GM12878 (cell line): ENCODE measurements around the gene HOXA10. TPM values are rescaled to one million over a fixed set of nuclear protein-coding genes. Genes with fewer than 3 reads are reported as not detected.

Experiments
- ATAC-seq: fragments of 200-7000 bp; cut with Tn5 transposase; 3 replicates; pipeline ENCODE4 v1.9.1; 2020; ENCODE audit warnings: mild to moderate bottlenecking, moderate library complexity
- BruUV-seq: library from RNA; stranded (reverse); fragments of 400-500 nt; replicated peaks from 2 replicates; lab custom pipeline; 2021; lab: Mats Ljungman, UMichigan
- CTCF ChIA-PET: fragments of 300-600 bp; sonication (Branson Sonifier 250); formaldehyde crosslinking; extraction: SDS; loops from one replicate; lab custom pipeline; 2021; ENCODE audit warnings: inconsistent platforms; lab: Yijun Ruan, JAX
- POLR2A ChIA-PET: fragments of 350-600 bp; formaldehyde crosslinking; extraction: SDS; loops from one replicate; lab custom pipeline; 2021; ENCODE audit warnings: inconsistent platforms; lab: Charles Lee
- RAD21 ChIA-PET: fragments of 300-600 bp; sonication (Branson Sonifier 250); formaldehyde crosslinking; loops from one replicate; lab custom pipeline; 2023; ENCODE audit warnings: antibody characterized with exemption; ENCODE audit not compliant: unreplicated experiment; lab: Charles Lee
- SMC1A ChIA-PET: fragments of 300-600 bp; sonication (Branson Sonifier 250); formaldehyde crosslinking; loops from one replicate; lab custom pipeline; 2023; ENCODE audit not compliant: unreplicated experiment, uncharacterized antibody; lab: Charles Lee
- DNase-seq: peaks from one replicate; pipeline ENCODE4 v3.0.0-alpha.2; 2011; ENCODE audit warnings: low read depth, low spot score
- FAIRE-seq: peaks from 3 replicates; lab custom pipeline; 2011; peaks lifted over from hg19 to GRCh38; lab: Jason Lieb, UNC
- H2AFZ ChIP-seq: 2 replicates; pipeline ENCODE4 v1.6.0; 2011; ENCODE audit warnings: low read depth, low read length, control low read depth; ENCODE audit not compliant: control insufficient read depth
- H3K27ac ChIP-seq: 2 replicates; pipeline ENCODE4 v1.5.1; 2011; ENCODE audit warnings: control low read depth; ENCODE audit not compliant: control insufficient read depth, insufficient read depth
- H3K27me3 ChIP-seq, 2 experiments: replicated peaks in 1 of 2; 2 replicates each; pipeline versions ENCODE4 v1.6.0 to v1.6.1; 2011; ENCODE audit warnings: low read length in 1 of 2; ENCODE audit not compliant: control insufficient read depth in 2 of 2, insufficient read depth in 2 of 2
- H3K36me3 ChIP-seq, 2 experiments: 2 replicates each; pipeline ENCODE4 v1.5.1; 2011; ENCODE audit warnings: low read length in 1 of 2; ENCODE audit not compliant: control insufficient read depth in 2 of 2, insufficient read depth in 2 of 2
- H3K4me1 ChIP-seq: 2 replicates; pipeline ENCODE4 v1.6.1; 2011; ENCODE audit warnings: mild to moderate bottlenecking, low read length, moderate library complexity, mixed read lengths; ENCODE audit not compliant: control insufficient read depth, insufficient read depth
- H3K4me2 ChIP-seq: 2 replicates; pipeline ENCODE4 v1.6.0; 2011; ENCODE audit warnings: control low read depth; ENCODE audit not compliant: control insufficient read depth, insufficient read depth
- H3K4me3 ChIP-seq: fragments of 200-600 bp; sonication (generic); 2 replicates; pipeline ENCODE4 v1.5.1; 2016
- H3K79me2 ChIP-seq: 2 replicates; pipeline ENCODE4 v1.6.0; 2011; ENCODE audit warnings: low read length; ENCODE audit not compliant: control insufficient read depth, insufficient read depth
- H3K9ac ChIP-seq: 2 replicates; pipeline ENCODE4 v1.8.0; 2011; ENCODE audit warnings: low read length, control low read depth, mixed read lengths; ENCODE audit not compliant: control insufficient read depth, insufficient read depth
- H3K9me3 ChIP-seq: replicated peaks from 3 replicates; pipeline ENCODE4 v1.5.1; 2011; ENCODE audit warnings: mild to moderate bottlenecking, low read length; ENCODE audit not compliant: control insufficient read depth, insufficient read depth
- H4K20me1 ChIP-seq: 2 replicates; pipeline ENCODE4 v1.6.0; 2011; ENCODE audit not compliant: control insufficient read depth, insufficient read depth
- BCL3 ChIP-seq: IDR thresholded peaks from 2 replicates; pipeline ENCODE4 v1.6.1; 2011; ENCODE audit warnings: borderline replicate concordance, low read depth, mild to moderate bottlenecking, moderate library complexity, low read length; ENCODE audit not compliant: insufficient read depth, poor library complexity, severe bottlenecking
- PAX5 ChIP-seq: IDR thresholded peaks from 2 replicates; pipeline ENCODE4 v1.6.1; 2011; ENCODE audit warnings: low read depth, low read length, borderline replicate concordance
- RCOR1 ChIP-seq: conservative IDR thresholded peaks from 2 replicates; pipeline ENCODE4 v1.6.1; 2012; ENCODE audit warnings: low read depth, low read length, improper control_type of control experiment
- SPI1 ChIP-seq: IDR thresholded peaks from 2 replicates; pipeline ENCODE4 v1.6.1; 2011; ENCODE audit warnings: low read depth, mild to moderate bottlenecking, low read length, moderate library complexity, borderline replicate concordance; ENCODE audit not compliant: insufficient read depth
- SUZ12 ChIP-seq: fragments of 200-600 bp; sonication (generic); IDR thresholded peaks from one replicate; pipeline ENCODE4 v1.6.1; 2018; ENCODE audit warnings: antibody characterized with exemption, mild to moderate bottlenecking; ENCODE audit not compliant: unreplicated experiment
- WGBS: methylation state at CpG from one replicate; pipeline ENCODE4 v1.1.6; 2016; ENCODE audit warnings: low lambda C conversion rate; ENCODE audit not compliant: insufficient replicate concordance, insufficient coverage; ENCODE audit errors: missing lambda C conversion rate; 5-methylcytosine and 5-hydroxymethylcytosine counted together
- in situ Hi-C: fragments of 300-500 bp; cut with MboI; formaldehyde crosslinking; loops from 9 replicates; pipeline ENCODE4 v1.14.3; 2018; ENCODE audit warnings: mixed read lengths
- intact Hi-C: fragments of 100-400 bp; cut with micrococcal nuclease; formaldehyde crosslinking; loops from one replicate; pipeline ENCODE4 v1.14.2; 2022; ENCODE audit not compliant: unreplicated experiment
- polyA plus RNA-seq, 11 experiments: library from polyadenylated mRNA; depleted of rRNA in 4 of 11; unstranded in 6 of 11; stranded (reverse) in 5 of 11; fragments of >200 nt; fragmentation: Nextera tagmentation in 4 of 11; fragmentation: Illumina TruSeq in 1 of 11; extraction: Ambion mirVana in 4 of 11; extraction: Trizol in 1 of 11; gene quantifications; 1 replicate in 1 of 11; 2 replicates in 10 of 11; pipeline versions ENCODE4 v1.2.1 to v1.2.3, GENCODE V29; 2011 to 2016; ENCODE audit warnings: inconsistent platforms in 2 of 11, missing spikeins in 2 of 11, low read depth in 1 of 11
- total RNA-seq, 4 experiments: library from RNA; depleted of rRNA in 3 of 4; stranded (reverse); fragments of >200 nt in 3 of 4; fragmentation: Illumina TruSeq in 1 of 4; extraction: Trizol in 1 of 4; gene quantifications; 2 replicates each; pipeline versions ENCODE4 v1.2.1 to v1.2.3, GENCODE V29; 2013 to 2021
- TF ChIP-seq, protein P1 (sequence below): fragments of 450-650 bp; formaldehyde crosslinking; IDR thresholded peaks from 2 replicates; pipeline ENCODE4 v1.4.0; 2020; ENCODE audit warnings: mild to moderate bottlenecking, moderate library complexity
- TF ChIP-seq, protein P2 (sequence below): fragments of 450-650 bp; IDR thresholded peaks from 2 replicates; pipeline ENCODE4 v1.6.1; 2018; ENCODE audit warnings: mild to moderate bottlenecking, low read depth, moderate library complexity; ENCODE audit not compliant: partially characterized antibody
- TF ChIP-seq, protein P3 (sequence below): fragments of 450-650 bp; IDR thresholded peaks from 2 replicates; pipeline ENCODE4 v1.6.1; 2016; ENCODE audit warnings: mild to moderate bottlenecking, moderate library complexity, borderline replicate concordance

HOXA10 gene
- total and polyA plus RNA-seq, 10 of the 15 experiments (the other 5 are each of a cell fraction or from before 2014, with no cell fraction given) = not detected

- BruUV-seq = no TSS peak
- TF ChIP-seq PAX5 (no peak), RCOR1 (no peak), BCL3 (no peak), SPI1 (no peak), SUZ12 (no peak)
- TF ChIP-seq, protein P1, sequence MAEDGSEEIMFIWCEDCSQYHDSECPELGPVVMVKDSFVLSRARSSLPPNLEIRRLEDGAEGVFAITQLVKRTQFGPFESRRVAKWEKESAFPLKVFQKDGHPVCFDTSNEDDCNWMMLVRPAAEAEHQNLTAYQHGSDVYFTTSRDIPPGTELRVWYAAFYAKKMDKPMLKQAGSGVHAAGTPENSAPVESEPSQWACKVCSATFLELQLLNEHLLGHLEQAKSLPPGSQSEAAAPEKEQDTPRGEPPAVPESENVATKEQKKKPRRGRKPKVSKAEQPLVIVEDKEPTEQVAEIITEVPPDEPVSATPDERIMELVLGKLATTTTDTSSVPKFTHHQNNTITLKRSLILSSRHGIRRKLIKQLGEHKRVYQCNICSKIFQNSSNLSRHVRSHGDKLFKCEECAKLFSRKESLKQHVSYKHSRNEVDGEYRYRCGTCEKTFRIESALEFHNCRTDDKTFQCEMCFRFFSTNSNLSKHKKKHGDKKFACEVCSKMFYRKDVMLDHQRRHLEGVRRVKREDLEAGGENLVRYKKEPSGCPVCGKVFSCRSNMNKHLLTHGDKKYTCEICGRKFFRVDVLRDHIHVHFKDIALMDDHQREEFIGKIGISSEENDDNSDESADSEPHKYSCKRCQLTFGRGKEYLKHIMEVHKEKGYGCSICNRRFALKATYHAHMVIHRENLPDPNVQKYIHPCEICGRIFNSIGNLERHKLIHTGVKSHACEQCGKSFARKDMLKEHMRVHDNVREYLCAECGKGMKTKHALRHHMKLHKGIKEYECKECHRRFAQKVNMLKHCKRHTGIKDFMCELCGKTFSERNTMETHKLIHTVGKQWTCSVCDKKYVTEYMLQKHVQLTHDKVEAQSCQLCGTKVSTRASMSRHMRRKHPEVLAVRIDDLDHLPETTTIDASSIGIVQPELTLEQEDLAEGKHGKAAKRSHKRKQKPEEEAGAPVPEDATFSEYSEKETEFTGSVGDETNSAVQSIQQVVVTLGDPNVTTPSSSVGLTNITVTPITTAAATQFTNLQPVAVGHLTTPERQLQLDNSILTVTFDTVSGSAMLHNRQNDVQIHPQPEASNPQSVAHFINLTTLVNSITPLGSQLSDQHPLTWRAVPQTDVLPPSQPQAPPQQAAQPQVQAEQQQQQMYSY = no peak
- TF ChIP-seq, protein P2, sequence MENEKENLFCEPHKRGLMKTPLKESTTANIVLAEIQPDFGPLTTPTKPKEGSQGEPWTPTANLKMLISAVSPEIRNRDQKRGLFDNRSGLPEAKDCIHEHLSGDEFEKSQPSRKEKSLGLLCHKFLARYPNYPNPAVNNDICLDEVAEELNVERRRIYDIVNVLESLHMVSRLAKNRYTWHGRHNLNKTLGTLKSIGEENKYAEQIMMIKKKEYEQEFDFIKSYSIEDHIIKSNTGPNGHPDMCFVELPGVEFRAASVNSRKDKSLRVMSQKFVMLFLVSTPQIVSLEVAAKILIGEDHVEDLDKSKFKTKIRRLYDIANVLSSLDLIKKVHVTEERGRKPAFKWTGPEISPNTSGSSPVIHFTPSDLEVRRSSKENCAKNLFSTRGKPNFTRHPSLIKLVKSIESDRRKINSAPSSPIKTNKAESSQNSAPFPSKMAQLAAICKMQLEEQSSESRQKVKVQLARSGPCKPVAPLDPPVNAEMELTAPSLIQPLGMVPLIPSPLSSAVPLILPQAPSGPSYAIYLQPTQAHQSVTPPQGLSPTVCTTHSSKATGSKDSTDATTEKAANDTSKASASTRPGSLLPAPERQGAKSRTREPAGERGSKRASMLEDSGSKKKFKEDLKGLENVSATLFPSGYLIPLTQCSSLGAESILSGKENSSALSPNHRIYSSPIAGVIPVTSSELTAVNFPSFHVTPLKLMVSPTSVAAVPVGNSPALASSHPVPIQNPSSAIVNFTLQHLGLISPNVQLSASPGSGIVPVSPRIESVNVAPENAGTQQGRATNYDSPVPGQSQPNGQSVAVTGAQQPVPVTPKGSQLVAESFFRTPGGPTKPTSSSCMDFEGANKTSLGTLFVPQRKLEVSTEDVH = no peak
- TF ChIP-seq, protein P3, sequence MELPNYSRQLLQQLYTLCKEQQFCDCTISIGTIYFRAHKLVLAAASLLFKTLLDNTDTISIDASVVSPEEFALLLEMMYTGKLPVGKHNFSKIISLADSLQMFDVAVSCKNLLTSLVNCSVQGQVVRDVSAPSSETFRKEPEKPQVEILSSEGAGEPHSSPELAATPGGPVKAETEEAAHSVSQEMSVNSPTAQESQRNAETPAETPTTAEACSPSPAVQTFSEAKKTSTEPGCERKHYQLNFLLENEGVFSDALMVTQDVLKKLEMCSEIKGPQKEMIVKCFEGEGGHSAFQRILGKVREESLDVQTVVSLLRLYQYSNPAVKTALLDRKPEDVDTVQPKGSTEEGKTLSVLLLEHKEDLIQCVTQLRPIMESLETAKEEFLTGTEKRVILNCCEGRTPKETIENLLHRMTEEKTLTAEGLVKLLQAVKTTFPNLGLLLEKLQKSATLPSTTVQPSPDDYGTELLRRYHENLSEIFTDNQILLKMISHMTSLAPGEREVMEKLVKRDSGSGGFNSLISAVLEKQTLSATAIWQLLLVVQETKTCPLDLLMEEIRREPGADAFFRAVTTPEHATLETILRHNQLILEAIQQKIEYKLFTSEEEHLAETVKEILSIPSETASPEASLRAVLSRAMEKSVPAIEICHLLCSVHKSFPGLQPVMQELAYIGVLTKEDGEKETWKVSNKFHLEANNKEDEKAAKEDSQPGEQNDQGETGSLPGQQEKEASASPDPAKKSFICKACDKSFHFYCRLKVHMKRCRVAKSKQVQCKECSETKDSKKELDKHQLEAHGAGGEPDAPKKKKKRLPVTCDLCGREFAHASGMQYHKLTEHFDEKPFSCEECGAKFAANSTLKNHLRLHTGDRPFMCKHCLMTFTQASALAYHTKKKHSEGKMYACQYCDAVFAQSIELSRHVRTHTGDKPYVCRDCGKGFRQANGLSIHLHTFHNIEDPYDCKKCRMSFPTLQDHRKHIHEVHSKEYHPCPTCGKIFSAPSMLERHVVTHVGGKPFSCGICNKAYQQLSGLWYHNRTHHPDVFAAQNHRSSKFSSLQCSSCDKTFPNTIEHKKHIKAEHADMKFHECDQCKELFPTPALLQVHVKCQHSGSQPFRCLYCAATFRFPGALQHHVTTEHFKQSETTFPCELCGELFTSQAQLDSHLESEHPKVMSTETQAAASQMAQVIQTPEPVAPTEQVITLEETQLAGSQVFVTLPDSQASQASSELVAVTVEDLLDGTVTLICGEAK = no peak
Observed at GRCh38 chr7:27143950-27144780, 30.0 kb downstream of the HOXA10 start.

More at GRCh38 chr7:27143950-27144780, 30.0 kb downstream of the HOXA10 start:
- intact Hi-C loops (no loop called here), in situ Hi-C loops (no loop called here)
- RAD21 ChIA-PET = no interaction called here
- Histone ChIP-seq H3K4me1 (no peaks in the 10 kb centered on the region), H3K79me2 (no peaks in the 10 kb centered on the region), H3K9ac (no peak overlapping the region), H4K20me1 (no peaks in the 10 kb centered on the region), H3K27ac (no peak overlapping the region), H3K4me3 (no peak overlapping the region), H2AFZ (no peak overlapping the region), H3K4me2 (no peak overlapping the region), H3K36me3 (no peaks in the 10 kb centered on the region), H3K9me3 (no peaks in the 10 kb centered on the region; the same call in 2 of the 3 replicates), H3K27me3 (peaks cover 8 to 18% of the 10 kb centered on the region in 2 experiments; a peak in 3 of 4 replicates)
- ATAC-seq (no peak), FAIRE-seq (no peak), DNase-seq (no peak)
- CTCF ChIA-PET = no interaction called here
- POLR2A ChIA-PET = no interaction called here
- SMC1A ChIA-PET = no interaction called here
- WGBS = 63% methylated on average over 40 of the region's 40 CpGs
